OCI-LY1 (cell line): ENCODE data around the gene PKMYT1.

Experiments used
- CTCF ChIP-seq: fragments of 200-600 bp; sonication (generic), shearing (Covaris generic); IDR thresholded peaks from 2 replicates; pipeline ENCODE4 v1.5.1; 2017; ENCODE audit warnings: mild to moderate bottlenecking, antibody characterized with exemption, low read length, moderate library complexity, mixed read lengths
- EZH2 ChIP-seq: fragments of 200-600 bp; sonication (generic), shearing (Covaris generic); IDR thresholded peaks from 2 replicates; pipeline ENCODE4 v1.8.0; 2017; ENCODE audit warnings: borderline replicate concordance, mixed run types, mild to moderate bottlenecking, antibody characterized with exemption, low read length, moderate library complexity, mixed read lengths

DNA sequence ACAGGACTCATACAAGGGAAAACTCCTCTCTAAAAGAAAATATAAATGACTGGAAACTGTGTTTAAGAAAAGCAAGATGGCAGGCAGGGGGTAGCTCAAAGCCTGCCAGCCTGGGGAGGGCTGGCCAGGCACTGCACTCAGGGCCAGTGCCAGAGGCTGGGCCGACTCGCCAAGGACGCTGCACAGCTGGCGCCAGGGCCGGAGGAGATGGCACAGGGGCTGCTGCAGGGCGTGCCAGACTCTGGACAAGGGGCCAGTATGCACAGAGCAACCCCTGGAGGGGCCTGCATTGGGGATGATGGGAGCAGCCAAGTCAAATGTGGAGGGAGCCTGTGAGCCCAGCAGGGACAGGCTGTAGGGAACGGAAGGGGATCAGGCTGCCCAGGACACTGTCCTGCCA, 4.0 kb downstream of the PKMYT1 start:
- no peak for TF ChIP-seq CTCF
- no peak for TF ChIP-seq EZH2
